ENCODE results near the gene RPS18. TPM values are rescaled to one million over a fixed set of nuclear protein-coding genes. Genes with fewer than 3 reads are reported as not detected.

Gene RPS18
- total and polyA plus RNA-seq, 9 of the 15 experiments (the other 6 are each of a cell fraction or from before 2014, with no cell fraction given), result 5,023 to 17,516 (median 8,131) TPM

DNA sequence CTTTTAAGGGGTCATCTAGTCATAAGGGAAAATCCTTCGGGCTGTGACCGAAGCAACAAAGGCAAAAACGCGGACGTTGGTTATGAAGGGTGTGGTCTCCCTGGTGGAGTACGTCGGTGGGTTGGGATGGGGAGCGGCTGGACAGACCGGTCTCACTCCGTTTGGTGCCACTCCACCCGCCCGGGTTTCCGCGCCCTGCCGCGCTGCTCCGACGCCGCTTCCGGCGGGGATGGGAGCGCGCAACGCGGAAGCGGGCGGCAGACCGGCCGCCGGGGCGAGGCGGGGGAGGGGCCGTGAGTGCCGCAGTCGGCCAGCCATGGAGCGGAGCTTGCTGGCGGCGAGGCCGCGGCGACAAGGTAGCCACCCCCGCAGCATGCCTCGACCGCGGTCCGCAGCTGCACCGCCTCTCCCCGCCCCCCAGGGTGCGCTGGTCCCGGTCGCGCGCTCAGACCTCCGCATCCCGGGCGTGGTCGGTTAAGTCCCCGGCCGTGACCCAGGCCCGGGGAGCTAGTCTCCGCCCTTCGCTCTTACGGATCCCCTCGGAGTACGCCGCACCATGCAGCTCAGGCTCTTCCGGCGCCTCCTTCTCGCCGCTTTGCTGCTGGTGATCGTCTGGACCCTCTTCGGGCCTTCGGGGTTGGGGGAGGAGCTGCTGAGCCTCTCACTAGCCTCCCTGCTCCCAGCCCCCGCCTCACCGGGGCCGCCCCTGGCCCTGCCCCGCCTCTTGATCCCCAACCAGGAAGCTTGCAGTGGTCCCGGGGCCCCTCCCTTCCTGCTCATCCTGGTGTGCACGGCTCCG, 5.2 kb downstream of the RPS18 start, which contains the start of gene B3GALT4 (continued):
- TF ChIP-seq PHTF2 (CRISPR knock-in tag; IDR thresholded peaks at IDR 0.05) (no peak), MCM3 (IDR thresholded peaks at IDR 0.05) (no peak), CBFA2T2 (conservative IDR thresholded peaks at IDR 0.05) (no peak), TSC22D4 (tag; IDR thresholded peaks at IDR 0.05) (no peak), GTF2F1 (IDR thresholded peaks at IDR 0.05; ENCODE audit: low read depth, low read length) (no peak), BDP1 (IDR thresholded peaks at IDR 0.05; ENCODE audit: insufficient read depth, insufficient read length) (no peak), ELF1 (tag; IDR thresholded peaks at IDR 0.05) (peak; percentile 96), CREM (IDR thresholded peaks at IDR 0.05; ENCODE audit: low read depth) (peak; percentile 82), ZNF347 (CRISPR knock-in tag; IDR thresholded peaks at IDR 0.05; ENCODE audit: low read depth) (0 out of 2 replicates have a peak, but pooled peaks have one; percentile 18), ATF1 (CRISPR knock-in tag; IDR thresholded peaks at IDR 0.05) (peak; percentile 30; the same call in 1 of the 2 replicates), ATF1 (tag; IDR thresholded peaks at IDR 0.05) (peak; percentile 87), HDAC3 (IDR thresholded peaks at IDR 0.05; ENCODE audit: borderline replicate concordance, partially characterized antibody) (no peak), CHD4 (IDR thresholded peaks at IDR 0.05; ENCODE audit: insufficient read depth, insufficient replicate concordance, low read depth, low read length, poor library complexity, severe bottlenecking) (no peak)
- TF ChIP-seq, protein P1, sequence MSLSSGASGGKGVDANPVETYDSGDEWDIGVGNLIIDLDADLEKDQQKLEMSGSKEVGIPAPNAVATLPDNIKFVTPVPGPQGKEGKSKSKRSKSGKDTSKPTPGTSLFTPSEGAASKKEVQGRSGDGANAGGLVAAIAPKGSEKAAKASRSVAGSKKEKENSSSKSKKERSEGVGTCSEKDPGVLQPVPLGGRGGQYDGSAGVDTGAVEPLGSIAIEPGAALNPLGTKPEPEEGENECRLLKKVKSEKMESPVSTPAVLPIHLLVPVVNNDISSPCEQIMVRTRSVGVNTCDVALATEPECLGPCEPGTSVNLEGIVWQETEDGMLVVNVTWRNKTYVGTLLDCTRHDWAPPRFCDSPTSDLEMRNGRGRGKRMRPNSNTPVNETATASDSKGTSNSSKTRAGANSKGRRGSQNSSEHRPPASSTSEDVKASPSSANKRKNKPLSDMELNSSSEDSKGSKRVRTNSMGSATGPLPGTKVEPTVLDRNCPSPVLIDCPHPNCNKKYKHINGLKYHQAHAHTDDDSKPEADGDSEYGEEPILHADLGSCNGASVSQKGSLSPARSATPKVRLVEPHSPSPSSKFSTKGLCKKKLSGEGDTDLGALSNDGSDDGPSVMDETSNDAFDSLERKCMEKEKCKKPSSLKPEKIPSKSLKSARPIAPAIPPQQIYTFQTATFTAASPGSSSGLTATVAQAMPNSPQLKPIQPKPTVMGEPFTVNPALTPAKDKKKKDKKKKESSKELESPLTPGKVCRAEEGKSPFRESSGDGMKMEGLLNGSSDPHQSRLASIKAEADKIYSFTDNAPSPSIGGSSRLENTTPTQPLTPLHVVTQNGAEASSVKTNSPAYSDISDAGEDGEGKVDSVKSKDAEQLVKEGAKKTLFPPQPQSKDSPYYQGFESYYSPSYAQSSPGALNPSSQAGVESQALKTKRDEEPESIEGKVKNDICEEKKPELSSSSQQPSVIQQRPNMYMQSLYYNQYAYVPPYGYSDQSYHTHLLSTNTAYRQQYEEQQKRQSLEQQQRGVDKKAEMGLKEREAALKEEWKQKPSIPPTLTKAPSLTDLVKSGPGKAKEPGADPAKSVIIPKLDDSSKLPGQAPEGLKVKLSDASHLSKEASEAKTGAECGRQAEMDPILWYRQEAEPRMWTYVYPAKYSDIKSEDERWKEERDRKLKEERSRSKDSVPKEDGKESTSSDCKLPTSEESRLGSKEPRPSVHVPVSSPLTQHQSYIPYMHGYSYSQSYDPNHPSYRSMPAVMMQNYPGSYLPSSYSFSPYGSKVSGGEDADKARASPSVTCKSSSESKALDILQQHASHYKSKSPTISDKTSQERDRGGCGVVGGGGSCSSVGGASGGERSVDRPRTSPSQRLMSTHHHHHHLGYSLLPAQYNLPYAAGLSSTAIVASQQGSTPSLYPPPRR (CRISPR knock-in tag; IDR thresholded peaks at IDR 0.05; ENCODE audit: borderline replicate concordance), result peak; percentile 93; the same call in 1 of the 2 replicates
- TF ChIP-seq, protein P2, sequence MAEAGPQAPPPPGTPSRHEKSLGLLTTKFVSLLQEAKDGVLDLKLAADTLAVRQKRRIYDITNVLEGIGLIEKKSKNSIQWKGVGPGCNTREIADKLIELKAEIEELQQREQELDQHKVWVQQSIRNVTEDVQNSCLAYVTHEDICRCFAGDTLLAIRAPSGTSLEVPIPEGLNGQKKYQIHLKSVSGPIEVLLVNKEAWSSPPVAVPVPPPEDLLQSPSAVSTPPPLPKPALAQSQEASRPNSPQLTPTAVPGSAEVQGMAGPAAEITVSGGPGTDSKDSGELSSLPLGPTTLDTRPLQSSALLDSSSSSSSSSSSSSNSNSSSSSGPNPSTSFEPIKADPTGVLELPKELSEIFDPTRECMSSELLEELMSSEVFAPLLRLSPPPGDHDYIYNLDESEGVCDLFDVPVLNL (CRISPR knock-in tag; IDR thresholded peaks at IDR 0.05; ENCODE audit: low read depth), result peak; percentile 51; the same call in 1 of the 2 replicates
- TF ChIP-seq, protein P3, sequence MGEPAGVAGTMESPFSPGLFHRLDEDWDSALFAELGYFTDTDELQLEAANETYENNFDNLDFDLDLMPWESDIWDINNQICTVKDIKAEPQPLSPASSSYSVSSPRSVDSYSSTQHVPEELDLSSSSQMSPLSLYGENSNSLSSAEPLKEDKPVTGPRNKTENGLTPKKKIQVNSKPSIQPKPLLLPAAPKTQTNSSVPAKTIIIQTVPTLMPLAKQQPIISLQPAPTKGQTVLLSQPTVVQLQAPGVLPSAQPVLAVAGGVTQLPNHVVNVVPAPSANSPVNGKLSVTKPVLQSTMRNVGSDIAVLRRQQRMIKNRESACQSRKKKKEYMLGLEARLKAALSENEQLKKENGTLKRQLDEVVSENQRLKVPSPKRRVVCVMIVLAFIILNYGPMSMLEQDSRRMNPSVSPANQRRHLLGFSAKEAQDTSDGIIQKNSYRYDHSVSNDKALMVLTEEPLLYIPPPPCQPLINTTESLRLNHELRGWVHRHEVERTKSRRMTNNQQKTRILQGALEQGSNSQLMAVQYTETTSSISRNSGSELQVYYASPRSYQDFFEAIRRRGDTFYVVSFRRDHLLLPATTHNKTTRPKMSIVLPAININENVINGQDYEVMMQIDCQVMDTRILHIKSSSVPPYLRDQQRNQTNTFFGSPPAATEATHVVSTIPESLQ (CRISPR knock-in tag; IDR thresholded peaks at IDR 0.05), result peak; percentile 21; the same call in 1 of the 2 replicates
- TF ChIP-seq, protein P4, sequence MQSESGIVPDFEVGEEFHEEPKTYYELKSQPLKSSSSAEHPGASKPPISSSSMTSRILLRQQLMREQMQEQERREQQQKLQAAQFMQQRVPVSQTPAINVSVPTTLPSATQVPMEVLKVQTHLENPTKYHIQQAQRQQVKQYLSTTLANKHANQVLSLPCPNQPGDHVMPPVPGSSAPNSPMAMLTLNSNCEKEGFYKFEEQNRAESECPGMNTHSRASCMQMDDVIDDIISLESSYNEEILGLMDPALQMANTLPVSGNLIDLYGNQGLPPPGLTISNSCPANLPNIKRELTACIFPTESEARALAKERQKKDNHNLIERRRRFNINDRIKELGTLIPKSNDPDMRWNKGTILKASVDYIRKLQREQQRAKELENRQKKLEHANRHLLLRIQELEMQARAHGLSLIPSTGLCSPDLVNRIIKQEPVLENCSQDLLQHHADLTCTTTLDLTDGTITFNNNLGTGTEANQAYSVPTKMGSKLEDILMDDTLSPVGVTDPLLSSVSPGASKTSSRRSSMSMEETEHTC (IDR thresholded peaks at IDR 0.05), result peak; percentile 67

All from K562 (cell line).